ENCODE data around the gene RCAN2.

The RCAN2 gene

DNA sequence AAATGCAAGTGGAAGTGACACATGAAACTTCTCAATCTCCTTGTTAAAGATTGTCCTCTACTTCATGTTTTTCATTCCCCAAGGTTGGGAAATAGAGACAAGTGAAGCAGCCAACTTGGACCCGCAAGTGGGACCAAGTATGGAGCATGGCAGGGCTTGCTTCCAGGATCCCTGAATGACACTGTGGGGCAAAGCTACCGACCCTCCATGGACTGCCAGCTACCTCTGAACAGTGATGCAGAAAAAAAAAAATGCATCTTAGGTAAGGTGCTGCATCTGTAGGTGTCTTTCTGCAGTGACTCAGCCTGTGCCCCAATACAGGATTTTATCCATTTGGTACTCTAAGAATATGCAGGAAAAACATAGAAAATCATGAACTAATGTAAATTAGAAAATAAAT, 201.4 kb downstream of the RCAN2 start:
- DNase-seq, result no peak

- no peak for DNase-seq
Observed at GRCh38 chr6:46288835-46289234, 202.4 kb downstream of the RCAN2 start.

GRCh38 chr6:46287681-46288080, 203.6 kb downstream of the RCAN2 start:
- no peak for DNase-seq

- DNase-seq, result no peak
Observed at GRCh38 chr6:46287043-46287442, 204.2 kb downstream of the RCAN2 start.

DNA sequence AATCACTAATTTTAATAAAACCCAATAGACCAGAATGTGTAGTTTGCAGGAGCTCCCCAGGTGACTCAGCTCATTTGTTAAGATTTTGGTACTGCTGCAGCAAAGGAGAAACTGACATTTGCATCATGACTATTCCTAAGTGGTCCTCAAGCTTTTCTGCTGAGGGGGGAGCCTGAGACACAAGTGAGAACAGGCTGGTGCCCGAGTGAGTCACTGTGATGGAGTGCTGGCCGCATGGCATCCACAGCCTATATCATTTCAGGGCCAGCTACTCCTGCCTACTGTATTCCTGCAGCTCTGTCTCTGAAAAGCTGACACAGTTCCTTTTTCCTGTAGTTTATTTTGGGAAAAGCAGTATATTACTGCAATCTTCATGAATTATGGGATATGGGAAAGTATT, 206.8 kb downstream of the RCAN2 start:
- no peak for DNase-seq

DNA sequence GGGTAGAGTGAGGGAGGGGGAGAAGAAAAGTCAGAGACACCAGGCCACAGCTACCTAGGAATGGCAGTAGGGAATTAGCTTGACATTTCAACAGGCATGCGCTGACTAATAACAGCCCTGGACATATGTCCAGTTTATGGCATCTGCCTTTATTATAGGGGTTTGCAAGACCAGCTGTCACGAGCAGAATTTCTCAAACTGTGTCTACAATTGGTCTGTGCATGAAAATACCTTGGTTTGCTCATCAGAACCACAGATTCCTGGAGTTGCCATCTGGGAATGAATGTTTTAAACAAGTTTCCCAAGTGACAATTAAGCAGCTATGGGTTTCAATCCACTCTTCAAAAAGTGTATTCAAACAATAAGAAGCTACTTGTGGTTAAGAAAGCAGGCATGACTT, 210.1 kb downstream of the RCAN2 start:
- no peak for DNase-seq

DNA sequence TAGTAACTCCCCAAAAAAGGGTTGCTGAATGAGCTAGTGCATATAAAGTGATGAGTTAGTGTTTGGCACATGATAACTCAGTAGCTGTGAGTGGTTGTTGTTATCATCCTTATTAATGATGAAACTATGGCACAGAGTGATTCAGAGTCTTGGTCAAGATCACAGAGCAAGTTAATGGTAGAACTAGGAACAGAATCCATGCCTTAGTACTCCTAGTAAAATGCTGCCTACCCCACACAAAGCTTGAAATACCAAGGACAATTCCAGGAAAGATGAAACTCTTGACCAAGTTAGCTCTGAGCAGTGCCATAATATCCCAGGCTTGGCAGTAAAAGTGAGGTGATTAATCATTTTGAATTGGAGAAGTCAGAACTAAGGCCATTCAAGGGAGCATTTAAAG, 211.4 kb downstream of the RCAN2 start:
- DNase-seq, result no peak

DNA sequence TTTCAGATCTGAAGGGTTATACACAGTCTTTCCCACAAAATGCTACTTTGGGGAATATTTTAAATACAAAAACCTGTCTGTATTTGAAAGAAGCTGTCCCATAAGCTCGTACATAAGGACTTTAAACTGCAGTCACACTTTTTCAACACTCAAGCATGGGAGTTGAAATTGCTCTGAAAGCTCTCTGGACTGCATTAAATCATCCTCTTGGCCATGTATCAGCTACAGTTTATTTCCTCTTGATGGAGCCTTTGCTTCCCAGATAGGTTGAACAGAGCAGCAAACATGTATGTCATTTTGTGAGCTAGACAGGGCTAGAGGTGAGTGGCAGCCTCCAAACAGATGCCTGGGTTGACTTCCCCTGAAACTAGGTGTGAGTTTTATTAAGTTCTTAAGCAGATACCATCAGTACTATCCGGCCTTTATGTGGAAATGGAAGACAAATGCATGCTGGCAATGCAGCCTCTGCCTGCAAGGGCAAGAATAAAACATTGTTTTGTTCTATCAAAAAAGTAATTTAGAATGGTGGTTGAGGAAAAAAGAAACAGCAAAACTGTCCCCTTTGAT, 214.6 kb downstream of the RCAN2 start:
- no peak for DNase-seq

GRCh38 chr6:46274502-46274901, 216.7 kb downstream of the RCAN2 start:
- no peak for DNase-seq

GRCh38 chr6:46273911-46274310, 217.3 kb downstream of the RCAN2 start:
- DNase-seq, result no peak

DNA sequence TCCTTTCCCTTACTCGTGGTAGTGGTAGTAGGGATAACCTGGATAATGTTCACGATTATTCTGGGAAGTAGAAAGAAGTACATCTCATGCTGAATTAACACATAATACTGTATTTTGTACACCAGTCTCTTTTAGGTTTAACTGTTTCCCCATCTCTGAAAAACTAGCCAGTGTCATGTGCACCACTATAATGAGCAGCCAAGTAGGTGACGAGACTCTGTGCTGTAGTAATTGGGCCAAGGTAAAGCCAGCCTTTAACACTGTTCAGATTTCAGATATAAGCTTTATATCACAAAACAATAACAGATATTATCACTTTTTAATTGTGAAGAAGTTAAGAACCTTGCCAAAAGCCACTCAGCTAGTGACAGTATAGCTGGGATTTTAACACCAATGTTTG, 219.5 kb downstream of the RCAN2 start:
- no peak for DNase-seq

- DNase-seq, result no peak
Observed at GRCh38 chr6:46271107-46271506, 220.1 kb downstream of the RCAN2 start.

DNA sequence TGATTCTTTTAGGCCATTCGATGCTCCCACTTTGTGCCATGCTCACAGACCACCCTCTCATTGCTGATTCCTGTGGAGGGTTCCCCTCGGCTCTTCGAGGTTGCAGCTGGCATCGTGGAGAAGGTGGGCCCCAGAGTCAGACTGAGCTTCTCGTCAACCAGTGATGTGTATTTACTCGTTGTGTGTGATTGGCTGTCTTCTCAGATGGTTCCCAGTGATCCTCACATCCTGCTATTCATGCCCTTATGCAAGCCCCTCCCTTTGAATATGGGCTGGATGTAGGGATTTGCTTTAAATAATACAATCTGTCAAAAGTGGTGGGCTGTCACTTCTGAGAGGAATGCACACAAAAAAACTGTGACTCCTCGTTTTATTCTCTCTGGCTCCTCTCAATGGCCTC, 220.9 kb downstream of the RCAN2 start:
- DNase-seq, result no peak

- no peak for DNase-seq
Observed at GRCh38 chr6:46269447-46270229, 221.6 kb downstream of the RCAN2 start.

DNA sequence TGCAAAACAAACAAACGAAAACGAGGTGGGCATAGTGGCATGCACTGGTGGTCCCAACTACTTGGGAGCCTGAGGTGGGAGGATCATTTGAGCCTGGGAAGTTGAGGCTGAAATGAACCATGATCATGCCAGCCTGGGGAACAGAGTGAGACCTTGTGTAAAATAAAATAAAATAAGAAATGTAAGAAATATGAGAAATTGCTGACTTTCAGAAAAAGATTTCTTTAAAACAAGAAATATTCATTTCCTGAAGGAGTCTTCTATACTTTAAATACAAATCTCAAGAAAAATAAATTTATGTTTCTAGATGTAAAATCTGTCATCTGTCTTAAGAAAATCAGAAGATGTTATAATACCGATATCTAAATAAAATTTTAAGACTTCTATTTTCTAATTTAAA, 223.7 kb downstream of the RCAN2 start:
- DNase-seq, result no peak

DNA sequence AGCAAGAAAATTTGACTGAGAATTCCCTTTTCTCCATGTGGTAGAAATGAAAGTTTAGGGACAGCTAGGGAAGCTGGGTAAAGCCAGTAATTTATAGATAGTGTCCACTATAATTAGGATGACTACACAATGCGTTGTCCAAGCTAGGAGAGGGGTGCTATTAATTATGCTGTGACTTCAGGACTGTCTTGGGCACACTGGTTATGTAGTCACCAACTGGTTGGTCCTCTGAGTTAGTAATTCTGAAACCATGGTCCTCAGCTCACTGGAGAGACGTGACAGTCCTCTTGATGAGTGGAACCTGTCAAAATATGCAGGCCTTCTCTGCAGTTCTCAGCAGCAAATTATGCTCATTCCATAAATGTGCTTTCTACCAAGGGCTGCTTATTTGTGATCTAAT, 225.9 kb downstream of the RCAN2 start:
- no peak for DNase-seq

DNA sequence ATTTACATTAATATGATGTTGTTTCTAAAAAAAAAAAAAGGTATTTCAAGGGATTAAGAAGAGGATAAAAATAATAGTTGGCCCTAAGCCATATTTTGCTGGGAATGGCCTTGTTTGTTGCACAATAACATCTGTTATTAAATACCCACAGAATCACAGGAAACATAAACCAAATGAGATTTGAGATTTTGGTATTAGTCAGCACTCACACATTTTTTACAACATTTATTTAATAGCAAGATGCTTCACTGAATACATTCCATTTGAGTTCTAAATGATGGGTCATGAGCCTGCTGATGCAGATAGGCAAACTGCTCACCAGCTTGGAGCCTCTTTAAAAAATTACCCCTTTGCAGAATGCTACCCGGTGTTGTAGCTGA, 227.6 kb downstream of the RCAN2 start:
- DNase-seq, result no peak

- no peak for DNase-seq
Observed at GRCh38 chr6:46262928-46263706, 228.1 kb downstream of the RCAN2 start.

GRCh38 chr6:46258249-46258648, 233.0 kb downstream of the RCAN2 start:
- DNase-seq, result no peak

- DNase-seq, result no peak
Observed at GRCh38 chr6:46255528-46255927, 235.7 kb downstream of the RCAN2 start.

- DNase-seq, result no peak
Observed at GRCh38 chr6:46254946-46255345, 236.3 kb downstream of the RCAN2 start.

DNA sequence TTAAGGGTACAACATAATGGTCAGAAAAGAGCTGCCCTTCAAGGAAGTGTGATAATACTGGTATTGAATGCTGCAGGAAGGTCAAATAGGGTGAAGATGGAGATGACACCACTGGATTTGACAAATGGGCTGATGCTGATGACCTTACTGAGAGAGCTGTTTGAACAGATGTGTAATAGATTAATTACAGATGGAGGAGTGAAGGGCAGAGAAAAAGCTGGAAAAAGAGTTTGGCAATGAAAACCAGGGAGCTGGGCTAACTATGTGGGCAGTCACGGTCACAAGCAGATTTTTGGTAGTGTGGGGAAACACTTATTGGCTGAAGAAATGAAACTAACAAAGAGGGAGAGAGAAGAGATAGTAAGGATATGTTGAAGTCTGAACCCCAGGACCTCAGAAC, 236.9 kb downstream of the RCAN2 start:
- no peak for DNase-seq

- no peak for DNase-seq
Observed at GRCh38 chr6:46251583-46252339, 239.5 kb downstream of the RCAN2 start.

Measured in NCI-H2081 (cell line).